Activated CD4-positive, CD25-positive, alpha-beta regulatory T cell treated with anti-CD3 and anti-CD28 coated beads, Interleukin-2, amount 50 U/mL, for 72 hours (primary cell): ENCODE data around the gene PPP1R9A.

Experiments used
- DNase-seq: peaks from one replicate; pipeline ENCODE4 v3.0.0; 2021

Gene PPP1R9A

GRCh38 chr7:95045236-95045923 lies 138.0 kb downstream of the PPP1R9A start:
- DNase-seq, result no peak

DNA sequence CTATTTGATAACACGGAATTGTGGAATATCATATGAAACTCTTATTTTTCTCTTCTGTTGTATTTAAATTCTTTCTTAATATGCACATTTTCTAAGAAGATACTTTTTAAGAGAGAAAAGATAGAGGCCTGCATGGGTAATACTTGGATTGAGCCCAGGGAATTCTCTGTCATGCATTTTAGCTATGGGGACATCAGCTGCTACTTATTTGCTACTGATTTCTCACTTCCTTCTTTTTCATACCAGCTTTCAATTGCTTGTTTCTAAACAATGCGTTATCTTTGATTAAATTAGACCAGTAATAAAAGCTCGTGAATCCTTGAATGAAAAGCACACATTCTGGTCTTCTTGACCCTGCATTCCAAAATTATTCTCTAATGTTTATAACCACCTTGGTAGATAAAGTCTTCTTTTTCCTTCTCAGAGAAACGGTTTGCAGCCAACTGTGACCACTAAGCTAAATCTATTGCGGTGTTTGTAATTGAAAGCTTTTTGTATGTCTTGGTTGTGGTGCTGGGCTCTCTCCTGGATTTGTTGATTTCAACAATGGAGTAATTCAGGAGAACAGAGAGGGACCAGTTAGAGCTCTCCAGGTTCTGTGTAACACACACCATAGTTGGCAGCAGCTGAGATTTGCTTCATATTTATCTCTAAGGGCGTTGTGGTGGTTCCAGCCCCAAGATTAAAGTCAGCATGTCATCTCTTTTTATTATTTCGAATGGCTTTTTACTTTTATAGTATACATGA lies 139.3 kb downstream of the PPP1R9A start:
- DNase-seq, result no peak

DNA sequence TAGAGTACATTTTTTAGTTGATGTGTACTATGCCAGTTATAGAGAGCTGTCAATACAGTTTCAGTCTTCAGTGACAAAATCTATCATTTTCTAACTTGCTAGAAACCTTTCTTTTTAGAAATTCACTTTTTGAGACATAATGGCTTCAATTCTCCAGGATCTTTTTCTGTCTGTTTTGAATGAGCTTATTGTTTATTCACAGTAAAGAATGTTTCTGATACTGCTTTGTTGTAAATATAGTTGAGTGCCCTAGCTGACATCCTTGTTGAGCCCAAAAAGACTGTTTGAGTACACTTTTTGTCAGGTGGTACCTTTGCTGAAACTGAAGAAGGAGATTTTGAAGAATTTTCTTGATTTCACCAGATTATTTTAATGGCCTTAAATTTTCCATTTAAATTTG lies 139.9 kb downstream of the PPP1R9A start:
- no peak for DNase-seq

DNA sequence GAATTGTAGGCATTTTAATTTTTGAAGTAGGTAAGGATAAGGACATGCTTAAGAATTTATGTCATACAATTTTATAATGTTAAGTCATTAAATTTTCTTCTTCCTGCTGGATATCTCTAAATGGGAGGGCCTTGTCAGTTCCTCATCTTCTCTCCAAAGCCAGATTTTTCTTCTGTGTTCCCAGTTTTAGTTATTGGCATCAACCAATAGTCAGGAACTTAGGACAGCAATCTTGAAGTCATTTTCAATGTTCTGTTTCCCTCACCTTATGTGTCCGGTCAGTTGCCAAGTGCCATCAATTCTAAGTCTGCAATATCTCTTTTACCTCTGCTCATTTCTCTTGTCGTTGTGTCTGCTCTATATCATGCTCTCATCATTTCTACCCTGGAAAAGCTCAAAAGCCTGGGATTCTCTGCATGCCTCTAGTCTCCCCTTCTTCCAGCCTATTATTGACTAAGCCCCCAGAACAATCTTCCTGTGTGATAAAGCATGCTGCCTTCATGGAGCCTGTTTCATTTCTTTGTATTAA lies 145.2 kb downstream of the PPP1R9A start:
- no peak for DNase-seq

DNA sequence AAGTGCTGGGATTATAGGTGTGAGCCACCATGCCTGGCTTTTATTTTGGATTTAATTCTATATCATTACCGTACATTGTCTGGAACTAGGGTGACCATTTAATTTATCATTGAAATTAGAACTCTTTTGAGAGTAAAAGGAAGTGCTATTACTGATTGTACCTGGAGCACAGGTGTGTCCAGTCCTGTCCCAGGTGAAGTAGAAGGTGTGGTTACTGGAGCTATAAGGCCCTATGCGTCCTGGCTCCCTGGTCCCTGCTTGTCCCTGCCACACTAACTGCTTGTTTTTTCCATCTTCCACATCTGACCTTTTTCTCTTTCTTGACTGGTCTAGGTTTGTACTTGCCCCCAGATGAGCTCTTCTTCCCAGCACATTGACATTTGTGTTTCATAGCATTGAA lies 147.0 kb downstream of the PPP1R9A start:
- no peak for DNase-seq

- DNase-seq, result no peak
Observed at GRCh38 chr7:95055295-95055694, 147.9 kb downstream of the PPP1R9A start.

DNA sequence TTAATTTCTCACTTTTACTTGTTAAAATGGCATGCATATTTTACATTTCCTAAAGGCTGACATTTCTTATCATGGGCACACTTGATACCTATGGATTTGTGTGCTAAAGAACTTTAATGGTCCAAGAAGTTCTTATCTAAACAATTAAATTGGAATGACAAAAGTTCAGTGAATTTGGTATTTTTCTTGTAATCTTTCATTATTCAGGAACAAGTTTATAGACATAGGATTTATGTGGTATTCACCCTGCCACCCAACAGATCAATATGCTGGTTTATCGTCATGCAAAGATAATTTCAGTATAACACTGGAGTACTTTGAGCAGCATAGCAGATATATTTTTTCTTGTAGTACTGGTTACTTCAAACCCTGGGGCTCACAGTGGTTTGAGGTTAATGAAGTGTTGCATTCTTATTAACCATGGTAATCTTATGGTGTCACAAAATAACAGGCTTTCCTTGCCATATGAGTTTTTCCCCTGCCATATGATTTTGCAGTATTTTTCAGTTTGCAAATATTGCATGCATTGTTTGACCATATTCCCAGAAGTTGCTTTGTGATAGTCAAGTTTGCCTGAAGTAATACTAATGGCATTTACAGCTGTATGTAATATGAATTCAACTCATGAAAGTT lies 148.8 kb downstream of the PPP1R9A start:
- DNase-seq, result no peak

DNA sequence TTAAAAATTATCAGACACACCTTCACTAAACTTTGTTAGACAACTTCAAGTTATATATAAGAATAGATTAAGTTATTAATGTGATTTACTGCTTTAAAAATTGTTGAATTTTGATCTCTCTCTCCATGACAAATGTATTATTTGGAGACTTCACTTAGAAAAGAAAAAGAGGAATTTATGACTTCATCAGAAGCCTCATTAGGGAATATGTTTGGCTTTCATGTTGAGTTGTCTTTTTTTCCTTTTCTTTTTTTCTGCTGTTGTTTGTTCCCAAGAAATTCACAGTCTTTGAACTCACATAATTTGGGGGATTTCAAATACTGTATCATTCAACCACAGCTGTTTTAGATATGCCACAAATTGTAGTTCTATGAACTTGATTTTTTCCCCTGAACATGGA lies 149.5 kb downstream of the PPP1R9A start:
- no peak for DNase-seq

DNA sequence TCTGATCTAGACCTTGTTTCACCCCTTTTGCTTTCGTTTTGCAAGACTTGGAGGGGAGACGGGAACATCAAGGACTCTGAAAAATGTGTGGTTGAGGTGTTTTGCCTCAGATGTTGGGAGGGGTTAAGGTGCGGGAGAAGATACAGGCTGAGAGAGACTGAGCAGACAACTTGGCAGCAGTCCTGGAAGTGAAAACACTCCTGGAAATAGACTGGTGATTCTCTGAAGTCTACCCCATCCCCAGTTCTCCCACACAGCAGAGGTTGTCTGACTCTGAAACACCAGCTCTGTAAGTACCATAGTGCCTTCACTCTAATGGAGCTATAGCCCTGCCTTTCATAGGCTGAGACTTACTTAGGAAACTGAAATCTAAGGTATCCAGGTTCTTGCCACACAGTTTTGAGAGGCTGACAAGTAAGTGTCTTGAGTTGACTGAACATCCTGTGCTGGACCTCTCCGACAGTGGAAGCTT lies 152.5 kb downstream of the PPP1R9A start:
- no peak for DNase-seq

- no peak for DNase-seq
Observed at GRCh38 chr7:95062901-95063300, 155.5 kb downstream of the PPP1R9A start.

- DNase-seq, result no peak
Observed at GRCh38 chr7:95066737-95067530, 159.5 kb downstream of the PPP1R9A start.

- DNase-seq, result no peak
Observed at GRCh38 chr7:95088536-95089215, 181.3 kb downstream of the PPP1R9A start.

- no peak for DNase-seq
Observed at GRCh38 chr7:95089414-95090315, 182.3 kb downstream of the PPP1R9A start.

DNA sequence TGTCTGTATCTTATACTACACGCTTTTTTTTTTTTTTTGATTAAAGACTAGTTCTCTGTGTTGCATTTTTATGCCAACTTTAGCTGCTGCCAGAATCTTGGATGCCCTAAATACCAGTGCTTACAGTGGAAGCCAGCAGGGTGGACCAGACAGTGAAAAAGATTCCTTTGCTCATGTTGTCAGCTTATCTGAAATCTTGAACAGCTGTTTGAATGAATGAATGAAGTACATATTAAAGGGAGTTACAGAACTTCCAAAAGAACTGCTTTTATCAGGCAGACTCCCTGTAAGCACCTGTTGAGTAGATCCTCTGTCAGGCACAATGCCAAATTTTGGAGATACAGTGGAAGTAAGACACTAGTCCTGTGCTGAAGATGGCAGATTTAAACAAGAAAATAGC lies 184.9 kb downstream of the PPP1R9A start:
- no peak for DNase-seq

- no peak for DNase-seq
Observed at GRCh38 chr7:95095259-95095965, 188.0 kb downstream of the PPP1R9A start.

GRCh38 chr7:95095966-95096540 lies 188.7 kb downstream of the PPP1R9A start:
- no peak for DNase-seq

- DNase-seq, result no peak
Observed at GRCh38 chr7:95097291-95097690, 189.9 kb downstream of the PPP1R9A start.

GRCh38 chr7:95097851-95098250 lies 190.5 kb downstream of the PPP1R9A start:
- DNase-seq, result no peak

DNA sequence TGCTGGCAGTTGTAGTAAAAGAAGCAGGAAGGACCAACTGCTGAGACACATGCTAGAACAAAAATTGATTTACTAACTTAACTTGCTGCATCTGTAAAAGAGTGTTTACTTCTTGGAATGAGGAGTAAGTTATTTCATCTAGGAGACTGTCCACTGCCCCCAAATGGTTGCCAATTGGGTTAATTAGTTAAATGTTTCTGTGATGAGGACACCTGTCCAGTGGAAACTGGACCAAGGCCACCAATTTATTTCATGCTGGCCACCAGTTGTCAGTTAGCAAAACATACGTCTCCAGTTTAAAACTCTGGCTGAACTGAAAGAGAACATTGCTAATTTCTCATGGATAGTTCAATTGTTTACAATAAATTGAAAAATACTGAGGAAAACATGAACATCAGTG lies 191.7 kb downstream of the PPP1R9A start:
- DNase-seq, result no peak

GRCh38 chr7:95101422-95101821 lies 194.0 kb downstream of the PPP1R9A start:
- no peak for DNase-seq
